OCI-M2 (cell line): ENCODE data around the gene TNPO2.
"Not testable (repeated sequence)": the region's sequence is repeated elsewhere in the genome, so short reads cannot be mapped to it uniquely, and the experiment has no call there.

Source experiments
- DNase-seq: peaks from one replicate; lab custom pipeline; 2025; ENCODE audit not compliant: unreplicated experiment; lab: John Stamatoyannopoulos, UW

TNPO2 gene

GRCh38 chr19:12706332-12706718, 17.4 kb downstream of the TNPO2 start:
- DNase-seq, result no peak

DNA sequence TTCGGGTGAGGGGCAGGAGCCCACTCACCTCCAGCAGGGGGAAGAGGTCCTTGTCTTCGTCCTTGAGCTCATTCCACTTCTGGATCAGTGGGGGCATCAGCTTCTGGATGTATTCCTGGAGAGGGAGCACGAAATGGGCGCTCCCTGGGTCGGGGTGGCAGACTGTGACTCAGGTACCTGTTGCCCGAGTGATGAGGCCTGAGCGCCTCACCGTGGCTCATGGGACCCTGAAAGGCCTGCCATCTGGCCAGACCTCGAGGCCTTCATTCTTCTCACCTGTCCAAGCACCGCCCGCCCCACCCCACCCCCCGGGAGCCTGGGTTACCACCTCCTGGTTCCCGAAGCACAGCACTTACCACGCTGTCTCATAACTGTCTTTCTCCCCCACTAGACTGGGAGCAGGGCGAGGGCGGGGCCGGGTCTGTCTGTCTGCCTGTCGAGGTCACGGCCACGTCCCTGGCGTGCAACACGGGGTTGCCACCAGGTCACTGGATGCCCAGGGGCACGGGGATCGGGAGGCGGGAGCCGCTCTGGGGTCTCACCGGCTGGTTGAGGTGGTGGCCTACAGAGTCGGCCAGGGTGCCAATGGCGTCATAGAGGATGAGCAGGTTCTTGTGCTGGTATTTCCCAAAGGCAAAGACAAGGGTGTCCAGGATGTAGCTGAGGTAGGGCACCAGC, 17.9 kb downstream of the TNPO2 start:
- no peak for DNase-seq

GRCh38 chr19:12705169-12705568, 18.6 kb downstream of the TNPO2 start:
- DNase-seq, result no peak

GRCh38 chr19:12703046-12703445, 20.7 kb downstream of the TNPO2 start:
- DNase-seq, result no peak

GRCh38 chr19:12701596-12702282, 22.0 kb downstream of the TNPO2 start:
- no peak for DNase-seq

DNA sequence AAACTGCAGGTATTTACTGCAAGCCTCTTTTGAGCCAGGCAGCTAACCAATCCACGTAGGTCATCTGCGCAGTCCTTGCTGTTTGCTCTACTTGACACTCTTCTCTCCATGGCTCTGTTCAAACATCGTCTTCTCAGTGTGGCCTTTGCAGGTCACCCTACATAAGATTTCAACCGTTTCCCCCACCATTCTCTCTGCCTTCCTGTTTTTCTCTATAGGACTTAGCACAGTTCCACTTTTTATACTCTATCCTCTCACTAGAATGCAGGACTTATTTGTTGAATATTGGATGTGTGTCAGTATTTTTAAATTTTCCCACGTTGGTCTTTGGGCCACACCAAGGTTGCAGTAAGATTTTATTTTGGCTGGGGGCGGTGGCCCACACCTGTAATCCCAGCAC, 25.6 kb downstream of the TNPO2 start:
- DNase-seq, result no peak

DNA sequence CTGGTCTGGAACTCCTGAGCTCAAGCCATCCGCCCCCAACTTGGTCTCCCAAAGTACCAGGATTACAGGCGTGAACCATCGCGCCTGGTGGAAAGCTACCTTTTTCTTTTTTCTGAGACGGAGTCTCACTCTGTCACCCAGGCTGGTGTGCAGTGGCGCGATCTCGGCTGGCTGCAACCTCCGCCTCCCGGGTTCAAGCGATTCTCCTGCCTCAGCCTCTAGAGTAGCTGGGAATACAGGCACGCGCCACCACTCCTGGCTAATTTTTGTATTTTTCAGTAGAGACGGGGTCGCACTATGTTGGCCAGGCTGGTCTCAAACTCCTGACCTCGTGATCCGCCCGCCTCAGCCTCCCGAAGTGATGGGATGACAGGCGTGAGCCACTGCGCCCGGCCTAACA, 26.3 kb downstream of the TNPO2 start:
- not testable (repeated sequence) for DNase-seq

DNA sequence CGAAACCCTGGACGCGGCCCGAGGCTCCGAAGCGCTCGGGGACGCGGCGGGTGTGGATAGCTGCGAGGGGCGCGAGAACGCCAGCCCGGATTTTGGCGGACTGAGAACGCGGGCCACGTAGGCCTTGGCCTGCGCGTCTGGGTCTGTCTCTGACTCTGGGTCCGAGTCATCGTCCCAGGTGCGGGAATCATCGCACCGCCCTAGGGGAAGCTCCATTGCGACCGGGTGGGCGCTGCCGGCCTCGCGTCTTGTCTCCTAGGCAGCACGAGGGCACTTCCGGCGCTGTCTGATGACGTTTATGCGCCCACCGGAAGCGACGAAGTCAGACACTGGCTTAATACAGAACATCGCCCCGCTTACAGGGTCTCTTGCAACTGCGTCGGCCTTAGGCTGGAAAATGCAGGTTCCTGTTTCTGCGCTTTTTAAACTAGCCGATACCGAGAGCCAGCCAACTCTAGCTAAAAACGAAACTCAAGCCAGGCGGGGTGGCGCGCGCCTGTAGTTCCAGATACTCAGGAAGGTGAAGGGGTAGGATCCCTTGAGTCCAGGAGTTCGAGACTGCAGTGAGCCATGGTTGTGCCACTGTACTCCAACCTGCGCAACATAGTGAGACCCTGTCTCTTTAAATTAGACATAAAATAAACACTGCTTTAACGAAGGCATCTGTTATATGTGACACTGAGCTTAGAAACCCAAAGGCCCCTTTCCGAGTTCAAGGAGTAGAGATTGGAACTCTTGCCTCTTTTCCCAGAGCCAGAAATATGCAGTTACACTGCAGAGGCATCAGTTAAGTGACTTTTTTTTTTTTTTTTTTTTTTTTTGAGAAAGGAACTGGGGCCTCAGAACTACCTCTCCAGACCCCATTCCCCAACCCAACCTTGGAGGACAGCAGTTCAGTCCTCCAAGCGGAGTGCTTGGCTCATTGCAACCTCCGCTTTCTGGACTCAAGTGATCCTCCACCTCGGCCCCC, 27.1 kb downstream of the TNPO2 start, which contains the start of gene FBXW9:
TSS of gene FBXW9 (minus strand) at position 266 of the 970 bp plus-strand sequence. CDS start at position 216, 50 bp downstream.
- DNase-seq, result peak; percentile 99

GRCh38 chr19:12695997-12696365, 27.8 kb downstream of the TNPO2 start:
- DNase-seq, result no peak

- no peak for DNase-seq
These were observed 28.2 kb downstream of the TNPO2 start for GRCh38 chr19:12695514-12695913.

DNA sequence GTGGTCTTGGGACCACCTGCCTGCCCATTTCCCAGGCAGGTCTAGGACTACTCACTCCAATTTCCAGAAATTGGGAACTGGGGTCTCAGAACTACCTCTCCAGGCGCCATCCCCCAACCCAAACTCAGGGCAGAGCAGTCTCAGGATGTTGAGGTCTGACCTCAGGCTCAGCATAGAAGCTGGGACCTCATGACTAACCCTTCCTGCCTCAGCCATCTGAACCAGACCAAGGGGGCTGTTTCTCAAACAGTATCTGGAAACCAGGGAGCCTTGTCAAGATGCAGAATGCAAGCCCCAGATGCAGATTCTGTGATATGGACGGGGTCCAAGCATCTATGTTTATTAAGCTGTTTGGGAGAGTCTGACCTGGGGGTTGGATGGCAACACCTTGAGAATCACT, 28.6 kb downstream of the TNPO2 start:
- no peak for DNase-seq

DNA sequence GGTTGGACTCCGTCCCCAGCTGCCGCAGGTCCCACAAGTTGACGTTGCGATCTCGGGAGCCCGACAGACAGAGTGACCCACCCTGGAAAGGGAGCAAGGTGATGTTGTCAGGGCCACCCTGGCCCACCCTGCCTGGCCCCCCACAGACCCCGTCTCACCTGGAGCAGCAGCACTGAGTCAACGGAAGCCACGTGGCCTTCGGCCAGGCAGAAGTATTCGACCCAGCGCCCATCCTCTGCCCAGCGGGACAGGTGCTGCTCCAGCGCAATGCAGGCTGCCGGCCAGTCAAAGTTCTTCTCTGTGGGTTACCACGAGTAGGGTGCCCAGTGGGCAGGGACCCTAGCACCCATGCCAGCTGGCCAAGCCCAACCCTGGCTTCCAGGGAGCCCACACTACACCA, 29.1 kb downstream of the TNPO2 start:
- no peak for DNase-seq

DNA sequence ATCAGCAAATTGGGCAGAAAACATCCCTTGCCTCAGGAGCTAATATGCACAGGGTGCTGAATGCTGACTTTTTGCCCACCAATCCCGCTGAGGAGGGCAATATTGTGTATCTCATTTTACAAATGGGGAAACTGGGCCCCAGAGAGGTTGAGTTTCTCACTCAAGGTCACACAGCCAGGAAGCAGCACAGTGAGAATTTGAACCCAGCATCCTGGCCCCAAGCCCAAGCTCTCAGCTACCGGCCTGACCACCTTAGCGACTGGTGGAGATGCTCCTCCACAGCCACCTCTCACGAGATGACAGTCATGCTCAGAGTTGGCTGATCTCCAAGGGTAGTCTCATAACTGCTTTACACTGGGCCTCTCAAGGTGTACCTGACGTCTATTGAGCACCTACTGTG, 30.8 kb downstream of the TNPO2 start:
- no peak for DNase-seq

DNA sequence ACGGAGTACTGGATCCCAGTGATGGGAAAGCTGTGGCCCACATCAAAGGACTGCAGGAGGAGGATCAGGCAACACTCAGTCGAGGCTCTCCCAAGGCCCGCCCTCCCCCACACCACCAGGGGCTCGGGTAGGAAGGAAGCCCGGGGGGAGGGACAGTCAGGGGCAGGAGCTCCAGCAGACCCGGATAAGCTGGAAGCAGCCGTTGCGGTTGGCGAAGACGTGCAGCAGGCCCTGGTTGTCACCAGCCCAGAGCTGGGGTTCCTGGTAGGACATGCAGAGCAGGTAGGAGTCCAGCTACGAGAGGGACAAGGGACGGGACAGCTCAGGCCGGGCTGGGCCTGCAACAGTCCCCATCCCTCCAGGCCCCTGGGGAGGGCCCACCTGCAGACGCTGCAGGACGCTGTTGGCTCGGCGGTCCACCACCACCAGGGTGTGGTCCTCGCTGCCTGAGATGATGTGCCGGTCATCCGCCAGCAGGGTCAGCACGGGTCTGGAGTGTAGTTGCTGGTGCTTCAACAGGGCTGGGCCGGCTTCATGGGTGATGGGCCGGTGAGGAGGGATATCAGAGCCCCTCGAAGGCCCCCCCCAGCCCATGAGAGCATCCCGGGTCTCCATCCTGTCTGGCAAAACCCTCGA, 34.0 kb downstream of the TNPO2 start:
- DNase-seq, result no peak

GRCh38 chr19:12689012-12689411, 34.7 kb downstream of the TNPO2 start:
- no peak for DNase-seq

GRCh38 chr19:12687496-12688196, 36.1 kb downstream of the TNPO2 start, which contains the start of gene GNG14:
GNG14 (plus strand) TSS chr19:12687998; CDS start chr19:12688049, 51 bp downstream.
- no peak for DNase-seq

- no peak for DNase-seq
These were observed 37.9 kb downstream of the TNPO2 start for GRCh38 chr19:12685831-12686230.

DNA sequence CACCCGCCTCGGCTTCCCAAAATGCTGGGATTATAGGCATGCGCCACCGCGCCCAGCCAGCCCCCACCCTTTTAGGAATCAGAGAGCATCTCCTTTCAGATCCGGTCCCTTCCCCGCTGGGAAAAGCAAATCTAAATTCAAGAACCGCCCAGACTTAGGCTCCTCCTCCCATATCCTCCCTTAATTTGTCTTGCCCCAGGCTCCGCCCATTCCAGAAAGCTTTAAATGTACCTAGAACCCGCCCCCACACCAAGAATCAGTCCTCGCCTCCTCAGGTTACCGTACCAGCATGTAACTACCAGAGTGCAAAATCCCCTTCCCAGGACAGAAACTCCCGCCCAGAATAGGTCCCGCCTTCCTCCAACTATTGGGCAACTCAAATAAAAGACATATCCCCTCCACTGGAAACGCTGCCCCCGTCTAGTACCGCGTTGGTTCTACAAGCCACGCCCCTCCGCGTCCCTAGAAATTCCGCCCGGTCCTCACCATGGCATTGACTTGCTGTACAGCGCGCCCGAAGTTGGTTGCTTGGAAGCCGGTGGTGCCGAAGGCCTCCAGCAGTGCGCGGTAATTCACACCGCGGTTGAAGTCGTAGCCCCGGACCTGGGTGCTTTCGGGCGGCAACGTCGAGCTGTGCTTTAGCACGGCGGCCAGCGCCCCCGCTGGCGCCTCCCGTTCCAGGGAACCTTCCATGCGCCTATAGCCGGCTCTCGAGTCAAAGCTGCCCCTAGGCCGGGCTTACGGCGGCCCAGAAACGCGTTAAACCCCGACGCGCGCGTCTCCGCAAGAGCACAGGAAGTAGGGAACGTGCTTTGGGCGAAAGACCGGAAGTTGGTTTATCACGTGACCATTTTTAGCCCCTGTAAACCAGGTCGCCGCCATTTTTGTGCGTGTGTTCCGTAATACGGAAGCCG, 42.4 kb downstream of the TNPO2 start, which contains the start of gene DHPS:
TSS of gene DHPS (minus strand) at position 807 of the 914 bp plus-strand sequence. CDS start at position 693, 114 bp downstream.
- DNase-seq, result peak; percentile 99

DNA sequence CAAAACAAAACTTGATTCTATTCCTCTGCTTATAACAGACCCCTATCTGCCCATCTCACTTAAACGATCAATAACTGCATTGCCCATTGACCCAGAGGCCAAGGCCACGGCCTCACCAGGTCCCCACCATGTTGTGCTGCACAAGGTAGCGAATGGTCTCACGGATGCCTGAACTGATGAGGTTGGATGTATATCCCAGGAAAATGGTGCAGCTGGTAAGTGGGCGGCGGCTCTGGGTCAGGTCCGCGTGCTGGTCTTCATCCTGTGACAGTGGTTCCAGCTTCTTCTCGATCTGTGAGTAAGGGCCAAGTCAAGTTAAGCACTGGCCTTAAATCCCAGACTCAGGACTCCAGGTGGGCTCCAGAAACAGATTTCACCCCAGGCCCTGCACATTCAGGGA, 43.7 kb downstream of the TNPO2 start:
- no peak for DNase-seq
